ENCODE results near the gene MED27. TPM values are rescaled to one million over a fixed set of nuclear protein-coding genes. Genes with fewer than 3 reads are reported as not detected.

MED27 gene
- total and polyA plus RNA-seq, 2 experiments from 2014 or later: 21.4 to 41.1 TPM

- Histone ChIP-seq H3K9me3 (ENCODE audit: low read depth) (no peaks in the 10 kb centered on the region), H3K4me2 (ENCODE audit: unreplicated experiment) (no peak overlapping the region), H3K27me3 (replicated peaks; ENCODE audit: insufficient read depth) (no peaks in the 10 kb centered on the region), H3F3A (ENCODE audit: insufficient read depth) (peaks cover 14% of the 10 kb centered on the region; the same call in 1 of the 2 replicates), H3K79me2 (ENCODE audit: insufficient read depth) (peaks cover 32% of the 10 kb centered on the region), H3K4me1 (ENCODE audit: insufficient read depth) (peaks cover 11% of the 10 kb centered on the region), H3K36me3 (ENCODE audit: low read depth) (no peaks in the 10 kb centered on the region), H3K9ac (no peak overlapping the region), H3K27ac (no peak overlapping the region), H3K4me3 (no peak overlapping the region), H2AFZ (no peak overlapping the region), H3K9me2 (ENCODE audit: insufficient read depth) (no peaks in the 10 kb centered on the region), H4K20me1 (ENCODE audit: insufficient read depth) (no peaks in the 10 kb centered on the region)
- no peak for DNase-seq
- TF ChIP-seq EZH2phosphoT487 (IDR thresholded peaks at IDR 0.05; ENCODE audit: insufficient read depth, low read depth): no peak
- TF ChIP-seq EZH2 (IDR thresholded peaks at IDR 0.05; ENCODE audit: insufficient read depth, poor library complexity, severe bottlenecking): no peak
- in situ Hi-C loops (cut with MboI): no loop called here
- 96 to 97% methylated on average over 3 of the region's 3 CpGs for WGBS, 2 experiments (ENCODE audit: low coverage in 1 of 2, low lambda C conversion rate in 2 of 2, missing lambda C conversion rate in 2 of 2)
Observed at GRCh38 chr9:131986089-131986488, 93.6 kb downstream of the MED27 start.

GRCh38 chr9:131984564-131984963 is 95.1 kb downstream of the MED27 start:
- no peak overlapping the region for H3K27ac ChIP-seq
- H3K4me2 ChIP-seq (ENCODE audit: unreplicated experiment): no peak overlapping the region
- no peaks in the 10 kb centered on the region for H3K9me2 ChIP-seq (ENCODE audit: insufficient read depth)
- in situ Hi-C loops (cut with MboI): no loop called here
- H3K36me3 ChIP-seq (ENCODE audit: low read depth): no peaks in the 10 kb centered on the region
- no peak overlapping the region for H2AFZ ChIP-seq
- no peaks in the 10 kb centered on the region for H3K27me3 ChIP-seq (replicated peaks; ENCODE audit: insufficient read depth)
- H3K9ac ChIP-seq: no peak overlapping the region
- TF ChIP-seq EZH2 (IDR thresholded peaks at IDR 0.05; ENCODE audit: insufficient read depth, poor library complexity, severe bottlenecking) (no peak), EZH2phosphoT487 (IDR thresholded peaks at IDR 0.05; ENCODE audit: insufficient read depth, low read depth) (no peak)
- peaks cover 16% of the 10 kb centered on the region for H3K4me1 ChIP-seq (ENCODE audit: insufficient read depth)
- no peaks in the 10 kb centered on the region for H4K20me1 ChIP-seq (ENCODE audit: insufficient read depth)
- peaks cover 23% of the 10 kb centered on the region for H3K79me2 ChIP-seq (ENCODE audit: insufficient read depth)
- H3K9me3 ChIP-seq (ENCODE audit: low read depth): no peaks in the 10 kb centered on the region
- 85 to 94% methylated on average over 1 of the region's 1 CpG for WGBS, 2 experiments (ENCODE audit: low coverage in 1 of 2, low lambda C conversion rate in 2 of 2, missing lambda C conversion rate in 2 of 2)
- H3K4me3 ChIP-seq: no peak overlapping the region
- H3F3A ChIP-seq (ENCODE audit: insufficient read depth): peaks cover 14% of the 10 kb centered on the region; the same call in 1 of the 2 replicates
- peak; percentile 33 for DNase-seq

GRCh38 chr9:131982671-131983239 is 96.9 kb downstream of the MED27 start:
- no peak overlapping the region for H2AFZ ChIP-seq
- no peak overlapping the region for H3K27ac ChIP-seq
- H3F3A ChIP-seq (ENCODE audit: insufficient read depth): peaks cover 14% of the 10 kb centered on the region; the same call in 1 of the 2 replicates
- TF ChIP-seq EZH2phosphoT487 (IDR thresholded peaks at IDR 0.05; ENCODE audit: insufficient read depth, low read depth) (no peak), EZH2 (IDR thresholded peaks at IDR 0.05; ENCODE audit: insufficient read depth, poor library complexity, severe bottlenecking) (no peak)
- peaks cover 13% of the 10 kb centered on the region; the same call in 1 of the 2 replicates for H3K79me2 ChIP-seq (ENCODE audit: insufficient read depth)
- in situ Hi-C loops (cut with MboI): no loop called here
- H3K4me2 ChIP-seq (ENCODE audit: unreplicated experiment): no peak overlapping the region
- no peaks in the 10 kb centered on the region for H3K9me2 ChIP-seq (ENCODE audit: insufficient read depth)
- no peaks in the 10 kb centered on the region for H3K36me3 ChIP-seq (ENCODE audit: low read depth)
- no peak overlapping the region for H3K9ac ChIP-seq
- peaks cover 16% of the 10 kb centered on the region for H3K4me1 ChIP-seq (ENCODE audit: insufficient read depth)
- no peaks in the 10 kb centered on the region for H3K9me3 ChIP-seq (ENCODE audit: low read depth)
- DNase-seq: peak; percentile 60
- no peaks in the 10 kb centered on the region for H3K27me3 ChIP-seq (replicated peaks; ENCODE audit: insufficient read depth)
- H4K20me1 ChIP-seq (ENCODE audit: insufficient read depth): no peaks in the 10 kb centered on the region
- WGBS, 2 experiments (ENCODE audit: low coverage in 1 of 2, low lambda C conversion rate in 2 of 2, missing lambda C conversion rate in 2 of 2): 61 to 70% methylated on average over 5 of the region's 5 CpGs
- H3K4me3 ChIP-seq: no peak overlapping the region

GRCh38 chr9:131982102-131982501 is 97.6 kb downstream of the MED27 start:
- no peak overlapping the region for H3K27ac ChIP-seq
- peak; percentile 41 for DNase-seq
- peaks cover 11% of the 10 kb centered on the region; the same call in 1 of the 2 replicates for H3F3A ChIP-seq (ENCODE audit: insufficient read depth)
- in situ Hi-C loops (cut with MboI): no loop called here
- H3K27me3 ChIP-seq (replicated peaks; ENCODE audit: insufficient read depth): no peaks in the 10 kb centered on the region
- no peak overlapping the region for H3K4me3 ChIP-seq
- no peaks in the 10 kb centered on the region for H3K9me2 ChIP-seq (ENCODE audit: insufficient read depth)
- H3K4me2 ChIP-seq (ENCODE audit: unreplicated experiment): no peak overlapping the region
- no peak overlapping the region for H3K9ac ChIP-seq
- H3K4me1 ChIP-seq (ENCODE audit: insufficient read depth): peaks cover 16% of the 10 kb centered on the region
- H3K79me2 ChIP-seq (ENCODE audit: insufficient read depth): peaks cover 15% of the 10 kb centered on the region; the same call in 1 of the 2 replicates
- TF ChIP-seq EZH2 (IDR thresholded peaks at IDR 0.05; ENCODE audit: insufficient read depth, poor library complexity, severe bottlenecking) (no peak), EZH2phosphoT487 (IDR thresholded peaks at IDR 0.05; ENCODE audit: insufficient read depth, low read depth) (no peak)
- H3K9me3 ChIP-seq (ENCODE audit: low read depth): no peaks in the 10 kb centered on the region
- WGBS, 2 experiments (ENCODE audit: low coverage in 1 of 2, low lambda C conversion rate in 2 of 2, missing lambda C conversion rate in 2 of 2): 43 to 48% methylated on average over 4 of the region's 4 CpGs
- no peak overlapping the region for H2AFZ ChIP-seq
- H3K36me3 ChIP-seq (ENCODE audit: low read depth): no peaks in the 10 kb centered on the region
- H4K20me1 ChIP-seq (ENCODE audit: insufficient read depth): no peaks in the 10 kb centered on the region
